GM18909 (cell line): ENCODE measurements around the gene HOXA6.

Experiments
- ATAC-seq: cut with Tn5 transposase; IDR thresholded peaks from one replicate; pipeline ENCODE4 v1.9.1; 2021; ENCODE audit warnings: mild to moderate bottlenecking; ENCODE audit not compliant: unreplicated experiment, poor library complexity

Gene HOXA6

GRCh38 chr7:27102581-27103442 is 44.8 kb downstream of the HOXA6 start, which contains the start of gene HOXA2:
Gene HOXA2 (minus strand): TSS chr7:27102683. CDS start chr7:27102500, 183 bp downstream.
- no peak for ATAC-seq

GRCh38 chr7:27101957-27102580 is 45.5 kb downstream of the HOXA6 start:
- ATAC-seq: no peak

- ATAC-seq: no peak
Observed at GRCh38 chr7:27101171-27101956, 46.2 kb downstream of the HOXA6 start.

- ATAC-seq: no peak
Observed at GRCh38 chr7:27100694-27101170, 46.8 kb downstream of the HOXA6 start.

GRCh38 chr7:27099453-27100370 is 47.9 kb downstream of the HOXA6 start:
- no peak for ATAC-seq

- ATAC-seq: no peak
Observed at GRCh38 chr7:27098578-27099451, 48.8 kb downstream of the HOXA6 start.

GRCh38 chr7:27097686-27098577 is 49.6 kb downstream of the HOXA6 start:
- no peak for ATAC-seq

GRCh38 chr7:27096768-27097514 is 50.6 kb downstream of the HOXA6 start:
- no peak for ATAC-seq

GRCh38 chr7:27095897-27096767 is 51.4 kb downstream of the HOXA6 start, which contains the start of gene HOXA1:
Gene HOXA1 (minus strand): TSS chr7:27096000. CDS start chr7:27095912, 88 bp downstream.
- ATAC-seq: peak; percentile 83
